IMR-90 (cell line): ENCODE data around the gene AK3. TPM values are rescaled to one million over a fixed set of nuclear protein-coding genes. Genes with fewer than 3 reads are reported as not detected.

Experiments used
- ATAC-seq: fragments of 200-7000 bp; cut with Tn5 transposase; 2 replicates; pipeline ENCODE4 v1.9.1; 2020; ENCODE audit warnings: low read depth, mild to moderate bottlenecking, moderate library complexity
- BruUV-seq: library from RNA; stranded (reverse); fragments of 400-500 nt; replicated peaks from 2 replicates; lab custom pipeline; 2021; lab: Mats Ljungman, UMichigan
- CTCF ChIA-PET: fragments of 300-600 bp; formaldehyde crosslinking; extraction: SDS; loops from one replicate; lab custom pipeline; 2021; ENCODE audit warnings: antibody characterized with exemption; lab: Yijun Ruan, JAX
- POLR2A ChIA-PET: fragments of 300-600 bp; sonication (Branson Sonifier 250); formaldehyde crosslinking; loops from one replicate; lab custom pipeline; 2022; ENCODE audit warnings: antibody characterized with exemption; ENCODE audit not compliant: unreplicated experiment; lab: Charles Lee
- DNase-seq: peaks from one replicate; pipeline ENCODE4 v3.0.0; 2013
- H2AFZ ChIP-seq: replicated peaks from 2 replicates; pipeline ENCODE3; 2013; ENCODE audit warnings: low read length, mild to moderate bottlenecking; ENCODE audit not compliant: poor library complexity
- H2AK5ac ChIP-seq: 2 replicates; pipeline ENCODE4 v1.6.1; 2013; ENCODE audit warnings: low read depth, low read length, inconsistent platforms
- H2AK9ac ChIP-seq: replicated peaks from 2 replicates; pipeline ENCODE3; 2013; ENCODE audit warnings: mild to moderate bottlenecking, low read depth, low read length, moderate library complexity; ENCODE audit not compliant: poor library complexity
- H2BK120ac ChIP-seq: 2 replicates; pipeline ENCODE4 v1.6.1; 2013; ENCODE audit warnings: low read depth, low read length, inconsistent platforms
- H2BK15ac ChIP-seq: 3 replicates; pipeline ENCODE4 v1.6.1; 2013; ENCODE audit warnings: low read depth, low read length, inconsistent platforms
- H2BK20ac ChIP-seq: 2 replicates; pipeline ENCODE4 v1.6.1; 2013; ENCODE audit warnings: low read depth, mild to moderate bottlenecking, inconsistent platforms, low read length, moderate library complexity
- H2BK5ac ChIP-seq: 2 replicates; pipeline ENCODE4 v1.6.1; 2013; ENCODE audit warnings: mild to moderate bottlenecking, low read depth, low read length, inconsistent platforms; ENCODE audit not compliant: poor library complexity, severe bottlenecking
- H3K14ac ChIP-seq: replicated peaks from 2 replicates; pipeline ENCODE4 v1.6.1; 2013; ENCODE audit warnings: low read depth, low read length, inconsistent platforms
- H3K18ac ChIP-seq: 2 replicates; pipeline ENCODE4 v1.6.1; 2013; ENCODE audit warnings: low read depth, low read length, control low read depth
- H3K23ac ChIP-seq: 2 replicates; pipeline ENCODE4 v1.6.1; 2013; ENCODE audit warnings: low read depth, low read length, inconsistent platforms
- H3K27ac ChIP-seq: 2 replicates; pipeline ENCODE4 v1.5.1; 2013; ENCODE audit warnings: mild to moderate bottlenecking, control low read depth, low read length; ENCODE audit not compliant: insufficient read depth
- H3K27me3 ChIP-seq: 2 replicates; pipeline ENCODE4 v1.6.1; 2013; ENCODE audit warnings: low read length; ENCODE audit not compliant: control insufficient read depth, insufficient read depth
- H3K36me3 ChIP-seq: 2 replicates; pipeline ENCODE4 v1.6.1; 2013; ENCODE audit warnings: low read length, mixed read lengths; ENCODE audit not compliant: control insufficient read depth, insufficient read depth
- H3K4ac ChIP-seq: 2 replicates; pipeline ENCODE4 v1.6.1; 2013; ENCODE audit warnings: low read depth, low read length, inconsistent platforms
- H3K4me1 ChIP-seq: 2 replicates; pipeline ENCODE4 v1.6.1; 2013; ENCODE audit warnings: low read length, mixed read lengths; ENCODE audit not compliant: control insufficient read depth, insufficient read depth
- H3K4me2 ChIP-seq: 2 replicates; pipeline ENCODE4 v1.6.1; 2013; ENCODE audit warnings: low read depth, mild to moderate bottlenecking, control low read depth, low read length, moderate library complexity
- H3K4me3 ChIP-seq: 2 replicates; pipeline ENCODE4 v1.5.1; 2013; ENCODE audit warnings: low read depth, mild to moderate bottlenecking, control low read depth, low read length, moderate library complexity; ENCODE audit not compliant: insufficient read depth
- H3K56ac ChIP-seq: 2 replicates; pipeline ENCODE4 v1.6.1; 2013; ENCODE audit warnings: low read length, inconsistent platforms; ENCODE audit not compliant: insufficient read depth; ENCODE audit errors: extremely low read depth
- H3K79me1 ChIP-seq, 2 experiments: 2 replicates each; pipeline ENCODE4 v1.6.1; 2013; ENCODE audit warnings: low read length in 2 of 2, inconsistent platforms in 1 of 2, low read depth in 1 of 2
- H3K9ac ChIP-seq: 2 replicates; pipeline ENCODE4 v1.6.1; 2013; ENCODE audit warnings: low read depth, low read length, control low read depth
- H3K9me1 ChIP-seq: 2 replicates; pipeline ENCODE4 v1.6.1; 2013; ENCODE audit warnings: low read length, inconsistent platforms; ENCODE audit not compliant: insufficient read depth
- H3K9me3 ChIP-seq: 2 replicates; pipeline ENCODE4 v1.6.1; 2013; ENCODE audit warnings: low read length; ENCODE audit not compliant: control insufficient read depth, insufficient read depth
- H4K20me1 ChIP-seq: 2 replicates; pipeline ENCODE4 v1.6.1; 2013; ENCODE audit warnings: low read length, inconsistent platforms; ENCODE audit not compliant: insufficient read depth
- H4K5ac ChIP-seq: 2 replicates; pipeline ENCODE4 v1.6.1; 2013; ENCODE audit warnings: mild to moderate bottlenecking, low read depth, low read length, control low read depth
- H4K8ac ChIP-seq, 2 experiments: 2 replicates each; pipeline ENCODE4 v1.6.1; 2013; ENCODE audit warnings: low read depth in 2 of 2, low read length in 2 of 2, control low read depth in 1 of 2, inconsistent platforms in 1 of 2
- H4K91ac ChIP-seq: 2 replicates; pipeline ENCODE4 v1.6.1; 2013; ENCODE audit warnings: low read depth, low read length, inconsistent platforms; ENCODE audit not compliant: insufficient read depth
- BHLHE40 ChIP-seq: fragments of 150-350 bp; IDR thresholded peaks from 2 replicates; pipeline ENCODE4 v1.6.1; 2016; ENCODE audit warnings: mild to moderate bottlenecking, low read depth, low read length
- CEBPB ChIP-seq: IDR thresholded peaks from 2 replicates; pipeline ENCODE4 v1.6.1; 2012; ENCODE audit warnings: low read depth, low read length, improper control_type of control experiment
- CHD1 ChIP-seq: IDR thresholded peaks from 2 replicates; pipeline ENCODE4 v1.6.1; 2012; ENCODE audit warnings: low read depth, low read length, improper control_type of control experiment
- FOS ChIP-seq: fragments of 150-350 bp; IDR thresholded peaks from 2 replicates; pipeline ENCODE4 v1.6.1; 2016; ENCODE audit warnings: low read depth, low read length
- MAZ ChIP-seq: IDR thresholded peaks from 2 replicates; pipeline ENCODE4 v1.6.1; 2012; ENCODE audit warnings: low read depth, mild to moderate bottlenecking, low read length, improper control_type of control experiment, moderate library complexity, borderline replicate concordance
- RAD21 ChIP-seq: IDR thresholded peaks from 2 replicates; pipeline ENCODE4 v1.6.1; 2012; ENCODE audit warnings: low read length, improper control_type of control experiment
- RFX5 ChIP-seq: IDR thresholded peaks from 2 replicates; pipeline ENCODE4 v1.8.0; 2012; ENCODE audit warnings: low read depth, mild to moderate bottlenecking, low read length, moderate library complexity
- SMC3 ChIP-seq: fragments of 150-350 bp; IDR thresholded peaks from 2 replicates; pipeline ENCODE4 v1.6.1; 2016; ENCODE audit warnings: low read depth, mild to moderate bottlenecking, antibody characterized with exemption, low read length, moderate library complexity
- WGBS, 2 experiments: methylation state at CpG; one replicate each; pipeline versions ENCODE4 v1.1.5 to v1.1.7; 2013; ENCODE audit warnings: missing lambda C conversion rate in 2 of 2; ENCODE audit not compliant: insufficient read length in 1 of 2; ENCODE audit errors: extremely low coverage in 2 of 2; 5-methylcytosine and 5-hydroxymethylcytosine counted together
- dilution Hi-C: fragments of 300-500 bp; cut with HindIII; formaldehyde crosslinking; loops from one replicate; pipeline ENCODE4 v1.14.3; 2018; ENCODE audit warnings: low sequenced_read_pairs; ENCODE audit not compliant: unreplicated experiment
- in situ Hi-C: fragments of 300-500 bp; cut with MboI; formaldehyde crosslinking; loops from 3 replicates; pipeline ENCODE4 v1.14.3; 2019; ENCODE audit warnings: low sequenced_read_pairs, inconsistent platforms, mixed read lengths
- intact Hi-C: fragments of 100-400 bp; cut with micrococcal nuclease; formaldehyde crosslinking; loops from 2 replicates; pipeline ENCODE4 v1.10.0; 2022
- polyA plus RNA-seq, 3 experiments: library from polyadenylated mRNA; depleted of rRNA; stranded (reverse); fragments of >200 nt; gene quantifications; 2 replicates each; pipeline ENCODE4 v1.2.3, GENCODE V29; 2012; ENCODE audit warnings: low replicate concordance in 1 of 3
- total RNA-seq: library from RNA; depleted of rRNA; stranded (reverse); fragments of >200 nt; gene quantifications from 2 replicates; pipeline ENCODE4 v1.2.3, GENCODE V29; 2012
- TF ChIP-seq, protein P1 (sequence below): fragments of 150-350 bp; IDR thresholded peaks from 2 replicates; pipeline ENCODE4 v1.6.1; 2017; ENCODE audit warnings: mild to moderate bottlenecking, antibody characterized with exemption, low read length, low read depth

The AK3 gene
- total and polyA plus RNA-seq, 2 of the 4 experiments (the other 2 are of a cell fraction) = 24.7 to 26.2 TPM

DNA sequence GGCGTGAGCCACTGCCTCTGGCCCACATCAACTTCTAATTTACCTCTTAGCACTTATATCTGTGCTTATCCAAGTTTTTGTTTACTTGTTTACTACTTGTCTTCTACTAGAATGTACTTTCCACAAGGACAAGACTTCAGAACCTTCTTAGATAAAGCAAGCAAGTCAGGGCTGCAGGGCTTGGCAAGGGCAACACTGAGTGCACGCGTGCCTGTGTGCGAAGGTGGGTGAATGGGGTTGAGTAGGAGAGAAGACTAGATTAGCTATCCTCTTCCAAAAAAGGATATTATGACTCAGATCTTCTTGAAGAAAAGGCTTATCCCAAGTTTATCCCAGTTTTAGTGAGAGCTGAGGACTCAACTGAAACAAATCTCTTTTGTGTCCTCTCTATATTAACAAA is 19.3 kb downstream of the AK3 start:
- Histone ChIP-seq H3K4me1 (no peaks in the 10 kb centered on the region), H3K23ac (no peak overlapping the region), H2AFZ (no peak overlapping the region), H4K5ac (no peak overlapping the region), H2BK5ac (no peak overlapping the region), H2BK15ac (no peak overlapping the region), H3K14ac (no peak overlapping the region), H2BK20ac (no peak overlapping the region), H3K79me1 (peaks cover 9 to 18% of the 10 kb centered on the region in 2 experiments), H3K9me1 (peaks cover 3% of the 10 kb centered on the region; the same call in 1 of the 2 replicates), H3K56ac (no peak overlapping the region), H3K4ac (no peak overlapping the region), H3K9me3 (no peaks in the 10 kb centered on the region), H4K8ac (no peak overlapping the region), H3K27ac (no peak overlapping the region), H3K18ac (no peak overlapping the region), H2AK9ac (no peak overlapping the region), H4K91ac (no peak overlapping the region), H2AK5ac (no peak overlapping the region), H4K20me1 (peaks cover 2% of the 10 kb centered on the region; the same call in 1 of the 2 replicates), H3K4me3 (no peak overlapping the region), H2BK120ac (no peak overlapping the region), H3K4me2 (no peak overlapping the region), H3K36me3 (peaks cover 24% of the 10 kb centered on the region), H3K27me3 (no peaks in the 10 kb centered on the region), H3K9ac (no peak overlapping the region)
- intact Hi-C loops = no loop called here
- WGBS, 2 experiments = no CpG with 5 or more reads among the region's 4 CpGs
- dilution Hi-C loops = no loop called here
- in situ Hi-C loops = no loop called here
- ChIA-PET CTCF (no interaction called here), POLR2A (interaction anchor here (0.6 kb wide), 1 partner anchor 221 kb away, joined by 3 read pairs; no protein-coding TSS in a partner anchor)
- ATAC-seq (no peak), DNase-seq (no peak)
- TF ChIP-seq, protein P1, sequence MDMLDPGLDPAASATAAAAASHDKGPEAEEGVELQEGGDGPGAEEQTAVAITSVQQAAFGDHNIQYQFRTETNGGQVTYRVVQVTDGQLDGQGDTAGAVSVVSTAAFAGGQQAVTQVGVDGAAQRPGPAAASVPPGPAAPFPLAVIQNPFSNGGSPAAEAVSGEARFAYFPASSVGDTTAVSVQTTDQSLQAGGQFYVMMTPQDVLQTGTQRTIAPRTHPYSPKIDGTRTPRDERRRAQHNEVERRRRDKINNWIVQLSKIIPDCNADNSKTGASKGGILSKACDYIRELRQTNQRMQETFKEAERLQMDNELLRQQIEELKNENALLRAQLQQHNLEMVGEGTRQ = no peak
- no peak for TF ChIP-seq BHLHE40
- no peak for TF ChIP-seq RAD21
- TF ChIP-seq CHD1 = no peak
- TF ChIP-seq SMC3 = no peak
- no peak for TF ChIP-seq MAZ
- TF ChIP-seq CEBPB = no peak
- TF ChIP-seq FOS = no peak
- no peak for TF ChIP-seq RFX5
- no TSS peak for BruUV-seq
